HG03460 (cell line): Measurements from ENCODE around the gene RFX4.

Experiments
- ATAC-seq: cut with Tn5 transposase; IDR thresholded peaks from one replicate; pipeline ENCODE4 v1.9.1; 2021; ENCODE audit not compliant: unreplicated experiment

The RFX4 gene

GRCh38 chr12:106758349-106759110 lies 175.7 kb downstream of the RFX4 start:
- no peak for ATAC-seq

- ATAC-seq: no peak
Measured at GRCh38 chr12:106759526-106760183, 176.9 kb downstream of the RFX4 start.

DNA sequence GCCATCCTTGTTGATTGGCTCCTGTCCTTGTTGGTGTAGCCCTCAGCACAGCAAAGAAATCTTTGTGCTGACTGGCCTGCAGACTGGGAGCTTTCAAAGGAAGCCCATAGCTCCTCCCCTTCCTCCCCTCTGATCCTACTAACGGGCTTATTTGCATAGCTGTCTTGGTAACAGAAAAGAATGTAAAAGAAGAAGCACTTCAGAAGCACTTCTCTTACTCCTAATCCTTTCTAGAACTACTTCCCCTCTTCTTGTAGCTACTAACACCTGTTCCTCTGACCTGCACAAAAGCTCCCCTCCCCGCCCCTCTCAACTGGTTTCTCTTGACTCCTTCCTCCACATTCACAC lies 177.4 kb downstream of the RFX4 start:
- ATAC-seq: peak; percentile 97

DNA sequence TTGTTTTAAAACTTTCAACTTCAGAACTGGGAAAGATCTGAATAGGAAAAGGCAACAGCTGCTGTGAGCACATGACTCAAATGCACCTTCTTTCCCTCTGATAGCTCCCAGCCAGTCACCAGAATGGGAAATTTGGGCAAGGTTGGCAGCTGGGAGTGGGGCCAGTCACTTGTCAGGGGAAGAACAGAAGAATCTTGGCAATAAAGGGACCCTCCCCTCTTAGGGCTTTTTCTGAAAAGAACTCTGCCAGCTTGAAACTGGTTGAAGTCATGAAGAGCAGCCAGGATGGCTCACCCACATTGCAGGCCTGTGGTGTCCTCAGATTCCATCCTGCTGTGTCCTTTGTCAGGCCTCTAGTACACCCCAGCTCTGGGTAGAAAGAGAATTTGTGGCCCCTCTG lies 181.4 kb downstream of the RFX4 start:
- no peak for ATAC-seq

DNA sequence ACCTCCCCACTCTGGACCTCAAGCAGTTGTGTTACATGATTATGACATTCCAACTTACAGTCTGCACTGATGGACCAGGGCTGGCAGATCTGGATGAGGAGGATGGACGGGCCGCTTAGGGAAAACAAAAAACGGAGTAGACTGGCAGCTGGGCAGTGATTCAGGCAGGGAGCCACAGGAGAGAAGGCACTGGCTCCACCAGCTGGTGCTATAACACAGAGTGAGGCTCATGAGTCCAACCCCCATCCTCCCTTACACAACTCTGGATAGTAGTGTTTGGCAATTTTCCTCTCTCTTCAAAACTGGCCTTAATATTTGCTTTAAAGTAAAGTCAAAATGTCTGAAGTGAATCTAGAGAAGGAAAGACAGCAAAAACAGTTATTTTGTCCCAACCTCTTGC lies 181.9 kb downstream of the RFX4 start:
- no peak for ATAC-seq

DNA sequence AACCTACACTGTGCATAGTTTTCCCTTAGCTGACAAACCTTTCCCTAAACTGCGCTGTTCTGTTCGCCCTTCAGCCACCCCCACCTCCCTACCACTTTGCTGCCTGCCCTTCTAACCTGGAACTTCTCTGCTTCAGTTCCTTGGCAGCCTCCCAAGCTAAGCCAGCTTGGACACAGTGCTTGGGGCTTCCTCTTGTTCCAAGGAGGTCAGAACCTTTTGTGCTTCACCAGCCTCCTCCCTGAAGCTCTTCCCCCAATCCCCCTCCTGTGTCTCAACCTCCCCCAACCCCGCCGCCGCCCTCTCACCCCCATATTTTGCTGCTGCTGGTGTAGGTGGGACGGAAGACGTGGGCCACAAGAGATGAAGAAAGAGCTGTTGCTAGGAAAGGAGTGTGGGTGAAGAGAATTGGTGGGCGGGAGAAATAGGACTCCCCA lies 183.6 kb downstream of the RFX4 start:
- ATAC-seq: no peak

DNA sequence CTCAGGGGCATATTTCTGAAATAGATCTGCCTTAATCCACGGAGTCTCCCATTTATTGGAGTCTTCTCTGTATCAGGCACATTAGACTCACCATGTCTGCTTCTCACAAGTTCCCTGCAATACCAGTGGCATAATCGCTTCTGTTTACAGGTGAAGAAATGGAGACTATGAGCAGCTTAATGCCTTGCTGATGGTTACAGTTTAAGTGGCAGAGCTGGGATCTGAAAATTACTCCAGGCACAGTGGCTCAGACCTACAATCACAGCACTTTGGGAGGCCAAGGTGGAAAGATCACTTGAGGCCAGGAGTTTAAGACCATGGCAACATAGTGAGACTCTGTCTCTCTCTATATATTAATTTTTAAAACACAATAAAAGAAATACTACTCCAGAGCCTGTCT lies 184.4 kb downstream of the RFX4 start:
- ATAC-seq: no peak

GRCh38 chr12:106767954-106768822 lies 185.4 kb downstream of the RFX4 start:
- ATAC-seq: no peak

- no peak for ATAC-seq
Measured at GRCh38 chr12:106769078-106769477, 186.3 kb downstream of the RFX4 start.

- no peak for ATAC-seq
Measured at GRCh38 chr12:106769546-106769945, 186.7 kb downstream of the RFX4 start.

- ATAC-seq: no peak
Measured at GRCh38 chr12:106771425-106771824, 188.6 kb downstream of the RFX4 start.

DNA sequence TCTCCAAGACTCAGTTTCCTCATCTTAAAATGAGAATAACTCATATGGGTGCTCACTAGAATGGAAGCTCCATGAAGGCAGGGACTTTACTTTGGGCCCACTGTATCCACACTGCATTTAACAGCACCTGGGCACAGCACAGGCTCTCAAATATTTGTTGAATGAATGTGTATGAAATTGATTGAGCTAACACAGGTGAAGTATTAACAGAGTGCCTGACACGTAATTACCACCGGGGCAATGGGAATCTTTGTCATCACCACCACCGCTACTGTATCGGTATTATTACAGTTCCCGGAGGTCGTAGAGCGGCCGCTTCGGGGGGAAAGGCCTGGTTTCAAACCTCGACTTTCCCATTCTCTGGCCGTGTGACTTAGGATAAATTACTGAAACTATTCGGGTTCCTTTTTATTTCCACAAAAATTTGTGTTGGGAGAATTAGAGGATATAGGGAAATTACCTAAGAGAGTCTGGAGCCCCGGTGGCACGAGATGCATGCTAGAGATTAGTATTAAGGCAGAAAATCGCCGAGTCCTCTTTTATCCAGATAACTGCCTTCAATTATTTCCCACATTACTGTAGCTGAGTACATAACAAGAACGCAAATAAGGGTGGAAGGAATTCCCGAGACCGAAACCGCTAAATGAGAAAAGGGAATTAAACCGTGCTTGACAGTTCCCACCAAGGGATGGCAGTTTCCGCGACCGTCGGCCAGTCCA lies 190.6 kb downstream of the RFX4 start:
- ATAC-seq: no peak

DNA sequence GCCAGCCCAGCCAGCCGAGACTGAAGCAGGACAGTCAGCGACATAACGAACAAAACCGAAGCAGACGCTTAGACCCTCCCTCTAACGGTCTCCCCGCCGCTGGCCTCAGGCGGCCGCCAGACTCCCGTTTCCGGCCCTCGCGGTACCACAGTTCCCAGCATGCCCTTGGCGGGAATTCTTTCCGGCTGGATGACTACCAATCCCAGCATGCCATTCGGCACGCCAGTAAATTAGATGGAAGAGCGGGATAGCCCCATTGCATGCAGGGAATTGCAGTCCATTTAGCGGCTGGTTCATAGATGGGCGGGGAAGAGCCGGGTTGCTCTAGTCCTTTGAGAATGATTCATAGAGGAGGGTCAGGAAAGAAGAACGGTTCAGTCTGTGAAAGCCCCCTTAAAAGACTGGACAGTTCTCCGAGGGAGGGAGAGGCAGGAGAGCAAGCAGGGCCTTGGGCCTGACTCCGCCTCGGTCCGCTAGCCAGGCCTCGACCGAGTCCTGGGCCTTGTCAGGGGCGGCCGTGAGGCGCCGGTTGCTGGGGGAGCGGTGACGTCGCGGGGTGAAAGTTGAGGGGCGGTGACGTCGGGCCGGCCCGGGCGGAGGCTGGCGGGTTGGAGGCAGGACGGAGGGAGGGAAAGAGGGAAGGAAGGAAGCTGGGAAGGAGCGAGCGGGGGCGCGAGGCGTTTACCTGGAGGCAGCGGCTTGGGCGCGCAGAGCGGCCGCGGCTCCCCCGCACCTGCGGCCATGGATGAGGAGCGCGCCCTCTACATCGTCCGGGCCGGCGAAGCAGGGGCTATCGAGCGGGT lies 191.4 kb downstream of the RFX4 start, which contains the start of gene RIC8B:
Gene RIC8B, plus strand, starts transcription at position 678 of the 803 bp plus-strand sequence. Its CDS starts 64 bp downstream, at position 742.
- ATAC-seq: peak; percentile 90

- no peak for ATAC-seq
Measured at GRCh38 chr12:106774808-106775524, 192.2 kb downstream of the RFX4 start.

DNA sequence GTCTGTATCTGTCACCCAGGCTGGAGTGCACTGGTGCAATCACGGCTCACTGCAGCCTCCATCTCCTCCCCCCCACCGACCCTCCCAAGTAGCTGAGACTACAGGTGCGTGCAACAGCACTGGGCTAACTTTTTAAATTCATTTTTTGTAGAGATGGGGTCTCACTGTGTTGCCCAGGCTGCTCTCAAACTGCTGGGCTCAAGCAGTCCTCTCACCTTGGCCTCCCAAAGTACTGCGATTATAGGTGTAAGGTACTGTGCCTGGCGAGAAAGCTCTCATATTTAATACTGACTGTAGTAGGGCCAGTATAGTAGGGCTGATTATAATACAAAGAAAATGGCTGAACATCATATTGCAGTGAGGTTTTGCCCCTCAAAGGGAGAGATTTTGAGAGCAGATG lies 194.1 kb downstream of the RFX4 start:
- ATAC-seq: no peak

DNA sequence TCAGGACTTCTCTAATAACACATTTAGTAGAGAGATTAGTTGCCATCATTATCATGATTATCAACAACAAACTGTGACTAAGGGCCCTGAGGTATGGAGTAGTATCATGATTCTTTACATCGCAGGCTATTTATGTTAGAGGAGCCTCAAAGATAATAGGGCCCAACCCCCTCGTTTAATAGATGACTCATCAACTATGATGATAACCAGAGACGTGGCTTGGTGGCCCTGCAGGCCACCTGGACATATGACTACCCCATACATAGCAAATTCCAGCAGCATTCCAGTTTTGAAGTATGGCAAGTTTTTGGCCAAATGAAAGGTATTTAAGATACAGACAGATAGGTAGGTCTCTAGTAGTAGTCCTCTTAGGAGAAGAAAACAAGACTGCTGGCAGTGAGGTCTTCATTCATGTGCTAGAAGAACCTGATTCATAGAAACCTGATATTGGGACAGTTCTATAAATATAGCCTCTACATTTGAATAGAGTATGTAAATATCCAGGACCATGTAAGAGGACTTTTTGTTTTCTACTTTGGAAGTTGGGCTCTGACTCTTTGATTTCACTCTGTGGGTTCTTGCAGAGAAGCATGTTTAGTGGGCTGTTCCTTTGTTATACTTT lies 197.3 kb downstream of the RFX4 start:
- ATAC-seq: no peak

DNA sequence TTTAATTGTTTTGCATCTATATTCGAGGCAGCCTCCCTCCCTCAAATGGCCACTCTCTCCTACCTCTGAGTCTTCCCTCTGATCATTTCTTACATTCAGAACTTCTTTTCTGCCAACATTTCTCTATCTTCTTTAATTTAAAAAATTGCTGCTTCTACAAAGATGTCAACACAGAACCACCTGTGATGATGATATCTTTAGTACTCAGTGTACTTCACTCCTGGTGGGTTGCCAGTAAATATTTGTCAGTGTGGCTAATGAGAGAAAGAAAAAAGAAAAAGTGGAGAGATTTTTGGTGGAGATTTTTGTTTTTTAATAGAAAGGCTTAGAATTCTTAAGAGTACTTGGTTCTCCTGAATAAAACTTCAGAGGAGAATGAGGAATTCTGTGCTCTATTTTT lies 199.8 kb downstream of the RFX4 start:
- ATAC-seq: no peak

- ATAC-seq: no peak
Measured at GRCh38 chr12:106783515-106783914, 200.7 kb downstream of the RFX4 start.

GRCh38 chr12:106790020-106790419 lies 207.2 kb downstream of the RFX4 start:
- ATAC-seq: no peak
